ENCODE measurements around the gene SMIM29.

DNA sequence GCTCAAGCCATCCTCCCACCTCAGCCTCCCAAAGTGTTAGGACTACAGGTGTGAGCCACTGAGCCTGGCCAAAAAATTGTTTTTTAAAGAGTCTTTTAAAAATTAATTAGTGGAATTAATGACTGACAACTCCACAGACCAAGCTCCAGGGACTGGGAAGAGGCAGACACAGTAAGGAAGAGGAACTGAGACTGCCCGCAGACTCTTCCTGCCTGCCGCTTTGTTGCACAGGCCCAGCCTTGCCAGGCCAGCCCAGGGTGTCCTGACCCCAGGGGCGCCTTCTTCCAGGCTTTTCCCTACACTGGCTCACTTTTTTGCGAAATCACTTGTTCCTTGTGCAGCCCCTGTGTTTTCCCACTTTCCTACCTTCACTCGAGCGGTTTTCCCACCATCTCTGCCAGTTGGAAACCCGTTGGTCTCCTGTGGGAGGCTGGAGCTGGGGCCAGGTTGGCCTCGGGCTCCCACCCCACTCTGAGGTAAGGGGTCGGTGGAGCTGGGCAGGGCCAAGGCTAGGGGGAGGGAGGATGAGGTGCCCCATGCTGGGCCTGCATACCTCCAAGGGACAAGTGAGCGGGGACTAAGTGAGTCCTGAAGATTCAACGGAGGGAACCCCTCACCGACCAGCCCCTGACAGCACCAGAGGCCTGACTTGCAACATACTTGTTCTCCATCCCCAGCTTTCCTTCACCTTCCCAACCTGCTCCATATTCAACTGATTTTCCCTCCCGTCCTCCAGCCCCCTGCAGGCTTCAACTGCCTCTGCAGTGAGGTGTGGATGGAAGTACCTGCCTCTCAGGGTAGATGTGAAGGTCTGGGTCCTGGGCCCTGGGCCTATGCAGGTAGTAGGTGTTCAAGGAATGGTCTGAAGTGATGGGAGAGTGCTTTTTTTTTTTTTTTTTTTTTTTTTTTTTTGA lies 23.5 kb upstream of the SMIM29 start:
- TF ChIP-seq, protein P1, sequence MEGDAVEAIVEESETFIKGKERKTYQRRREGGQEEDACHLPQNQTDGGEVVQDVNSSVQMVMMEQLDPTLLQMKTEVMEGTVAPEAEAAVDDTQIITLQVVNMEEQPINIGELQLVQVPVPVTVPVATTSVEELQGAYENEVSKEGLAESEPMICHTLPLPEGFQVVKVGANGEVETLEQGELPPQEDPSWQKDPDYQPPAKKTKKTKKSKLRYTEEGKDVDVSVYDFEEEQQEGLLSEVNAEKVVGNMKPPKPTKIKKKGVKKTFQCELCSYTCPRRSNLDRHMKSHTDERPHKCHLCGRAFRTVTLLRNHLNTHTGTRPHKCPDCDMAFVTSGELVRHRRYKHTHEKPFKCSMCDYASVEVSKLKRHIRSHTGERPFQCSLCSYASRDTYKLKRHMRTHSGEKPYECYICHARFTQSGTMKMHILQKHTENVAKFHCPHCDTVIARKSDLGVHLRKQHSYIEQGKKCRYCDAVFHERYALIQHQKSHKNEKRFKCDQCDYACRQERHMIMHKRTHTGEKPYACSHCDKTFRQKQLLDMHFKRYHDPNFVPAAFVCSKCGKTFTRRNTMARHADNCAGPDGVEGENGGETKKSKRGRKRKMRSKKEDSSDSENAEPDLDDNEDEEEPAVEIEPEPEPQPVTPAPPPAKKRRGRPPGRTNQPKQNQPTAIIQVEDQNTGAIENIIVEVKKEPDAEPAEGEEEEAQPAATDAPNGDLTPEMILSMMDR (IDR thresholded peaks at IDR 0.05) = peak in 1 of 6 experiments; percentile 4
- TF ChIP-seq POLR2A (IDR thresholded peaks at IDR 0.05) = no peak

All from esophagus squamous epithelium (tissue), 4 donors.